Left ventricle myocardium inferior (tissue), 1 donor: Measurements from ENCODE around the gene BMP2K. TPM values are rescaled to one million over a fixed set of nuclear protein-coding genes. Genes with fewer than 3 reads are reported as not detected.
"Not testable (repeated sequence)": the region's sequence is repeated elsewhere in the genome, so short reads cannot be mapped to it uniquely, and the experiment has no call there.

Source experiments
- DNase-seq: peaks from one replicate; pipeline ENCODE4 v3.0.0-alpha.2; 2020
- H3K27ac ChIP-seq: fragments of 200-600 bp; replicated peaks from 2 replicates; pipeline ENCODE4 v1.8.0; 2021
- H3K27me3 ChIP-seq: fragments of 200-600 bp; 2 replicates; pipeline ENCODE4 v1.8.0; 2021; ENCODE audit warnings: low read depth
- H3K36me3 ChIP-seq: fragments of 200-600 bp; 2 replicates; pipeline ENCODE4 v1.8.0; 2021
- H3K4me1 ChIP-seq: fragments of 200-600 bp; 2 replicates; pipeline ENCODE4 v1.8.0; 2021
- H3K4me3 ChIP-seq: fragments of 200-600 bp; 2 replicates; pipeline ENCODE4 v1.8.0; 2021; ENCODE audit warnings: mild to moderate bottlenecking, moderate library complexity
- H3K9me3 ChIP-seq: fragments of 200-600 bp; replicated peaks from 2 replicates; pipeline ENCODE4 v1.8.0; 2021
- intact Hi-C: fragments of 100-400 bp; cut with micrococcal nuclease; formaldehyde crosslinking; loops from one replicate; pipeline ENCODE4 v1.11.0; 2022
- total RNA-seq: library from RNA; stranded (reverse); fragmentation: NEBNext Ultra II Directional; extraction: Animal tissue kit (Norgen Biotek cat#: 25700); gene quantifications from one replicate; pipeline ENCODE4 v1.2.1, GENCODE V29; 2021
- TF ChIP-seq, protein P1 (sequence below): fragments of 200-600 bp; IDR thresholded peaks from 2 replicates; pipeline ENCODE4 v1.8.0; 2021; ENCODE audit warnings: antibody characterized with exemption, mild to moderate bottlenecking, borderline replicate concordance
- donor health status: DM: no; HTN: yes; CAD: no; lungs with severe emphysema.

Gene BMP2K
- total RNA-seq, 1 donor from 2014 or later: 16.2 TPM

DNA sequence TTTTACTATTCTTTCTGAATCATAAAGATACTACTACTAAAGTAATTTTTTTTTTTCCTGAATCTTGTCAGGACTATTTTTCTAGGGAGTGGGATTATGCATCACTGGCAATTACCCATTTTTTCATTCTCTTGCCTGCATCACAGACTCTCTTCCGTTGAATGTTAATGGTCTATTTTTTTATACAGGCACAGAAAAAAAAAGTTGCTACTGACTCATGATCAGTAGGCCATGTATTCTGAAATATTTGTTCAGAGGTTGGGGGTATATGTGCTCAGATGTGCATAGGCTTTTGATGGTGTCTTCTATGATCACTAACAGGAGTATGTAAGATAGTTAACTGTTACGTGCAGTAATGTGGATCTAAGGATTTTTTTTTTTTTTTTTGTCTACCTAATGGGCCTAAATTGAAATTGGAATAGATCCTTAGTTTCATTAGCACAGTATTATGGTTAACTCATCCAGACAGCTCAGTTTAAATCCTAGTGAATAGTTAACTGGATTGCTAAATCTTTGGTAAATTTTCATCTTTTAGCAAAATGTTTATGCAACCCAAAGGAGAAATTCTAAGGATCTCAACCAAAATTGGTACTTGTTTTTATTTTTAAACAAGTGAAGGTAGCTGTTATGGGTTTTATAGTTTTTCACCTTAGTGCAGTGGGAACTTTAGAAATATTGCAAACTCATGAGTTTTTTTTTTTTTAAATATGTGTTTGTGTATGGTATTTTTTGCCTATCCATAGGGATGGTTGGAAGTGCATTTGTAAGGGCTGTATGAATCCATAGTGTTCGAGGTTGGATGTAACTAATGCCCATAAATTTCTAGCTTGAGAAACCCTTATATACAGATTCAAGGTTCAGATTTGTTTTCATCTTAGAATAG, 12.1 kb downstream of the BMP2K start:
- H3K4me3 ChIP-seq: no peak overlapping the region
- TF ChIP-seq, protein P1, sequence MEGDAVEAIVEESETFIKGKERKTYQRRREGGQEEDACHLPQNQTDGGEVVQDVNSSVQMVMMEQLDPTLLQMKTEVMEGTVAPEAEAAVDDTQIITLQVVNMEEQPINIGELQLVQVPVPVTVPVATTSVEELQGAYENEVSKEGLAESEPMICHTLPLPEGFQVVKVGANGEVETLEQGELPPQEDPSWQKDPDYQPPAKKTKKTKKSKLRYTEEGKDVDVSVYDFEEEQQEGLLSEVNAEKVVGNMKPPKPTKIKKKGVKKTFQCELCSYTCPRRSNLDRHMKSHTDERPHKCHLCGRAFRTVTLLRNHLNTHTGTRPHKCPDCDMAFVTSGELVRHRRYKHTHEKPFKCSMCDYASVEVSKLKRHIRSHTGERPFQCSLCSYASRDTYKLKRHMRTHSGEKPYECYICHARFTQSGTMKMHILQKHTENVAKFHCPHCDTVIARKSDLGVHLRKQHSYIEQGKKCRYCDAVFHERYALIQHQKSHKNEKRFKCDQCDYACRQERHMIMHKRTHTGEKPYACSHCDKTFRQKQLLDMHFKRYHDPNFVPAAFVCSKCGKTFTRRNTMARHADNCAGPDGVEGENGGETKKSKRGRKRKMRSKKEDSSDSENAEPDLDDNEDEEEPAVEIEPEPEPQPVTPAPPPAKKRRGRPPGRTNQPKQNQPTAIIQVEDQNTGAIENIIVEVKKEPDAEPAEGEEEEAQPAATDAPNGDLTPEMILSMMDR: no peak
- H3K36me3 ChIP-seq: no peaks in the 10 kb centered on the region
- DNase-seq: no peak
- H3K27ac ChIP-seq: no peak overlapping the region
- intact Hi-C loops: no loop called here
- H3K9me3 ChIP-seq: no peaks in the 10 kb centered on the region
- H3K4me1 ChIP-seq: peaks cover 63% of the 10 kb centered on the region
- H3K27me3 ChIP-seq: no peaks in the 10 kb centered on the region

DNA sequence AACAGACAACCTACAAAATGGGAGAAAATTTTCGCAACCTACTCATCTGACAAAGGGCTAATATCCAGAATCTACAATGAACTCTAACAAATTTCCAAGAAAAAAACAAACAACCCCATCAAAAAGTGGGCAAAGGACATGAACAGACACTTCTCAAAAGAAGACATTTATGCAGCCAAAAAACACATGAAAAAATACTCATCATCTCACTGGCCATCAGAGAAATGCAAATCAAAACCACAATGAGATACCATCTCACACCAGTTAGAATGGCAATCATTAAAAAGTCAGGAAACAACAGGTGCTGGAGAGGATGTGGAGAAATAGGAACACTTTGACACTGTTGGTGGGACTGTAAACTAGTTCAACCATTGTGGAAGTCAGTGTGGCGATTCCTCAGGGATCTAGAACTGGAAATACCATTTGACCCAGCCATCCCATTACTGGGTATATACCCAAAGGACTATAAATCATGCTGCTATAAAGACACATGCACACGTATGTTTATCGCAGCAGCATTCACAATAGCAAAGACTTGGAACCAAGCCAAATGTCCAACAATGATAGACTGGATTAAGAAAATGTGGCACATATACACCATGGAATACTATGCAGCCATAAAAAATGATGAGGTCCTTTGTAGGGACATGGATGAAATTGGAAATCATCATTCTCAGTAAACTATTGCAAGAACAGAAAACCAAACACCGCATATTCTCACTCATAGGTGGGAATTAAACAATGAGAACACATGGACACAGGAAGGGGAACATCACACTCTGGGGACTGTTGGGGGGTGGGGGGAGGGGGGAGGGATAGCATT, 19.7 kb downstream of the BMP2K start:
- H3K9me3 ChIP-seq, intact Hi-C loops, H3K36me3 ChIP-seq, H3K27ac ChIP-seq, H3K27me3 ChIP-seq, H3K4me3 ChIP-seq, DNase-seq: not testable (repeated sequence)
- peaks cover 38% of the 10 kb centered on the region for H3K4me1 ChIP-seq

DNA sequence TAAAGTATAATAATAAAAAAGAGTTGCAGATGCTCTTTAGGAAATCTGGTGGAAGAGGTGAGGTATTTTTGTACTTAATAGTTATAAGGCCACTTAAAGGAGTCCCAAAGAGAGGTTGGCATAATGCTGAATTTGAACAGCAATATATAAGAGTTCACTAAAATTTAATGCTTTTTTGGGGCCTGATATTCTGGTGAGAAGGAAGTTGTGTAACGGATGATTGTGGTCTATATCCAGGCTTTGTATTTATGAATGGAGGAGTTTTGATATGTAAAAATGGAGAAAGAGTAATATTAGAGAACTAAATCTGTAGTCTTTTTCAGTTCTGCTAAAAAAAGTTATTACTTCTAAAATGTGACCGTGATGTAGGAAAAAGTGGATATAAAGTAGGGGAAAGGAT, 20.4 kb downstream of the BMP2K start:
- Histone ChIP-seq H3K4me1 (peaks cover 41% of the 10 kb centered on the region), H3K36me3 (no peaks in the 10 kb centered on the region), H3K27me3 (no peaks in the 10 kb centered on the region), H3K27ac (no peak overlapping the region), H3K9me3 (no peaks in the 10 kb centered on the region), H3K4me3 (no peak overlapping the region)
- DNase-seq: no peak
- TF ChIP-seq, protein P1: no peak
- intact Hi-C loops: no loop called here

DNA sequence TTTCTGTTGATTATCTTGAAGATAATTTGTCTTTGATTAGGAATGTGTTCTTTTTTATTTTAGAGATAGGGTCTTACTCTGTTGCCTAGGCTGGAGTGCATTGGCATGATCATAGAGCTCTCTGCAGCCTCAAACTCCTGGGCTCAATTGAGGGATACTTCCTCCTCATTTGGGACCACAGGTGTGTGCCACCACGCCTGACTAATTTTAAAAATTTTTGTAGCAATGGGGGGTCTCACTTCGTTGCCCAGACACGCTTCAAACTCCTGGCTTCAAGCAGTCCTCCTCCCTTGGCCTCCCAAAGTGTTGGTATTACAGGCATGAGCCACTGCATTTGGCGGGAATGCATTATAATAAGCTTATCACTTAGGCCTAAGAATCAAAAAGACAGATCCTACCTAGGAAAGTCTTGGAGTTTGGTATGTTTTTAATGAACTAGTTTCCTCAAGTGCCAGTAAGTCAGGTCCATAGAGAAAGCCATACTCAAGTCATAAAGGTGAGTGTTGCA, 21.7 kb downstream of the BMP2K start:
- DNase-seq: no peak
- Histone ChIP-seq H3K27ac (no peak overlapping the region), H3K27me3 (no peaks in the 10 kb centered on the region), H3K36me3 (no peaks in the 10 kb centered on the region), H3K9me3 (peaks cover 2% of the 10 kb centered on the region), H3K4me1 (peaks cover 49% of the 10 kb centered on the region), H3K4me3 (no peak overlapping the region)
- TF ChIP-seq, protein P1: no peak
- intact Hi-C loops: no loop called here

DNA sequence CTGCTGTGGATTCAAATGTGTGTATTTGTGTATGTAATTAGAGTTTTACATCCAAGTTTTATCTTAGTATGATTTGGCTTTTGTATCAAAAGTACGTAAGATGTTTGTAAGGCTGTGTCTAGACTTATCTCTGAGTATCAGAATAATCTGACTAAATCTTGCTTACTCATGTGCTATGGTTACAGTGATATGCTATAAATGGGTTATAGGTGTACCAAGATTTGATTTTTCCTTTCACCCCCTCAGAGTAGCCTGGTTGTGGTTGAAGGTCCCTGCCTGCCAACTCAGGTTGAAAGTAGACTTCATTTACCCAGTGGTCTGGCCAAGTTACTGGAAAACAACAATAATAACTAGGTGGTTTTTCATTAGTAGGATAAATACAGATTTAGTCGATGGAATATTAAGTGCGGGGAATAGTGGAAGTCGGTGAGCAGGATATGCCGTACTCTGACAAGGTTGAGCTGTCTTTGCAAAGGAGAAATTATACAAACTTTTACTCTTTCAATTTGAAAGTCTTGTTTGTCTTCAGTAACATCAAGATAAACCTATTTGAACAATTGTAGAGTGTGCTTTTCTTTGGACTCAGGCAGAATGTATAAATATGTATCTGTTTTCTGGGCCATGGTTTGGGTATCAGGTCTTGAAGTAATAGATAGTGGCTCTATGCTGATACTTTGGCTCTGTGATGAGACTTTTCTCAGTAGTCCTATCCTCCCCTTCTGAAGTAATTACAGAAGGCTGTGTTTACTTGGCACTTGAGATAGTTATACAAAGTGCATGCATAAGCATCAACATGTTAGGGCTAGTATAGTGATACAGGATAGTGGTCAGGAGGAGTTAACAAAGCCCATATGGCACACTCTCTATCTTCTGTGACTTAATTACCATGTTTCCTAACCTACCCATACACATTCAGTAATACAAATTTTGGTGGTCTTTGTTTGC, 23.7 kb downstream of the BMP2K start:
- DNase-seq: no peak
- Histone ChIP-seq H3K27ac (no peak overlapping the region), H3K4me3 (no peak overlapping the region), H3K9me3 (peaks cover 4% of the 10 kb centered on the region), H3K27me3 (no peaks in the 10 kb centered on the region), H3K36me3 (no peaks in the 10 kb centered on the region), H3K4me1 (peaks cover 60% of the 10 kb centered on the region)
- TF ChIP-seq, protein P1: no peak
- intact Hi-C loops: no loop called here
